HG02852 (cell line): ENCODE results near the gene RAET1G.
"Not testable (repeated sequence)": the region's sequence is repeated elsewhere in the genome, so short reads cannot be mapped to it uniquely, and the experiment has no call there.

Experiments used
- ATAC-seq: cut with Tn5 transposase; IDR thresholded peaks from one replicate; pipeline ENCODE4 v1.9.1; 2021; ENCODE audit warnings: mild to moderate bottlenecking, moderate library complexity; ENCODE audit not compliant: unreplicated experiment

Gene RAET1G

GRCh38 chr6:149922642-149923326, at the start of gene RAET1G:
TSS of gene RAET1G (minus strand) at chr6:149923121. CDS start at chr6:149923010, 111 bp downstream.
- ATAC-seq: peak; percentile 64

GRCh38 chr6:149969635-149970034, 46.7 kb upstream of the RAET1G start:
- ATAC-seq: no peak

GRCh38 chr6:149968909-149969308, 46.0 kb upstream of the RAET1G start:
- ATAC-seq: not testable (repeated sequence)

- ATAC-seq: not testable (repeated sequence)
Measured at GRCh38 chr6:149967999-149968398, 45.1 kb upstream of the RAET1G start.

GRCh38 chr6:149967591-149967990, 44.7 kb upstream of the RAET1G start:
- no peak for ATAC-seq

- ATAC-seq: not testable (repeated sequence)
Measured at GRCh38 chr6:149966319-149966718, 43.4 kb upstream of the RAET1G start.

- no peak for ATAC-seq
Measured at GRCh38 chr6:149965194-149966020, 42.5 kb upstream of the RAET1G start.

- ATAC-seq: no peak
Measured at GRCh38 chr6:149964308-149965193, 41.6 kb upstream of the RAET1G start.

GRCh38 chr6:149963462-149964307, 40.8 kb upstream of the RAET1G start, which contains the start of gene ULBP1:
TSS of gene ULBP1 (plus strand) at chr6:149963943. CDS start at chr6:149964050, 107 bp downstream.
- ATAC-seq: peak; percentile 64

GRCh38 chr6:149963212-149963461, 40.2 kb upstream of the RAET1G start:
- ATAC-seq: peak; percentile 44

- ATAC-seq: no peak
Measured at GRCh38 chr6:149962461-149963211, 39.7 kb upstream of the RAET1G start.

GRCh38 chr6:149961728-149962425, 39.0 kb upstream of the RAET1G start:
- no peak for ATAC-seq

GRCh38 chr6:149960488-149960887, 37.6 kb upstream of the RAET1G start:
- no peak for ATAC-seq

GRCh38 chr6:149959806-149960205, 36.9 kb upstream of the RAET1G start:
- ATAC-seq: not testable (repeated sequence)

- not testable (repeated sequence) for ATAC-seq
Measured at GRCh38 chr6:149958124-149958523, 35.2 kb upstream of the RAET1G start.

- not testable (repeated sequence) for ATAC-seq
Measured at GRCh38 chr6:149955654-149956317, 32.9 kb upstream of the RAET1G start.

GRCh38 chr6:149954984-149955653, 32.2 kb upstream of the RAET1G start:
- ATAC-seq: not testable (repeated sequence)
